ENCODE data around the gene PGAP1.

The PGAP1 gene

DNA sequence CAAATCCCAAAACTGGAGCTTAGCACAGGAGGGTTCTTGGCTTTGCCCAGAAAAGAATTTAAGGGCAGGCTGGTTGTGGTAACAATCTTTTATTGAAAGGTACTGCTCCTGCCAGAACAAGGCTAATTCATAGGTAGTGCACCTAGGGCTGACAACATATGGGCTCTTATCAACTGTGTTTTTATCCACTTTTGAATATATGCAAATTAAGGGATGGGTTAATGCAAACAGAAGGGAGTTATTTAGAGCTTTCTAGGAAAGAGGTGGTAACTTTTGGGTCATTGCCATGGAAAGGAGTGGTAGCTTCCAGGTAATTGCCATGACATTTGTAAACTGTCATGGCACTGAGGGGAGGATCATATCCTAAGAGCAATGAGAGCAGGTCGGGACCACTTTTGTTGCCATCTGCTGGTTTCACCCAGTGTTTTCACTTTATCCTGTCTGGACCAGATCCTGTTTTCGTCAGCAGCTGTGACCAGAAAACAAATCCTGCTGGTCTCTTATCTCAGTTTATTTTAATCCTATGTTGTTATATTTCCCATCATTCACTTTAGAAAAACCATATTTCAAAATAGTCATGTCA, 118.3 kb downstream of the PGAP1 start:
- no peak for DNase-seq (ENCODE audit: low read depth in 1 of 2, low spot score in 1 of 2)

DNA sequence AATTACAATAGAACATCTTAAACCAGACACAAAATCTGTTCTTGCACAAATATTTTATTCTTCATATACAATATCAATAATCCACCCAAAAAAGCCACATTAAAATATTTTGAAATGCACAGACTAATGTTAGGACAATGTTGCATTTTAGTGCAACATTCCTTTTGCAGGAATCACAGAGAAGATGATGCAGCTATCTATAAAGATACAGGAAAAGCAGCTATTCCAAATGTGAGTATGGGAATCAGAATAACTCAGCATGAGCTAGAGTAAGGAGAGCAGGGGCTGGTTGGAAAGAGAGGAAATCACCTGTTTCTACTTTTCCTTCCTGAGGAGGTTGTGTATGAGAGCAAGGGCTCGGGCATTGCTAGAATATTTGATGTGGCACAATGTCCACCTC, 122.1 kb downstream of the PGAP1 start:
- DNase-seq (ENCODE audit: low read depth in 1 of 2, low spot score in 1 of 2), result no peak

DNA sequence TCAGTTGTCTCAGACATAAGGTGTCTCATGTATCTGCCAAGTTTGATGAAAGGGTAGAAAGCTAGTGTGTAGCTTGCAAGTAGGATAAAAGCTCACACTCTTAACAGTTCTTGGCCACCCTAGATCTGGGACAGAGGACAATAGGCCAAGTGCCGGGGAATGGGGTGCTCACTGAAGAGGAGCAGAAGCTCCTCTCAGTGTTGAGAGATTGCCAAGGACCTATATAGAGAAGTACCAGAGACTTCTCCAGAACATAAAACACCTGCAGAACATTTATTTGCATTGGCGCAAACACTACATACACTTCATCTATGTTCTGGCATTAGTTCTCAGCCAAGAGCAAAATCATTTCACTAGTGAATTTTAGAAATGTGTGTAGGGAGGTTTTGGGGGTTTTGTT, 124.1 kb downstream of the PGAP1 start:
- no peak for DNase-seq (ENCODE audit: low read depth in 1 of 2, low spot score in 1 of 2)

DNA sequence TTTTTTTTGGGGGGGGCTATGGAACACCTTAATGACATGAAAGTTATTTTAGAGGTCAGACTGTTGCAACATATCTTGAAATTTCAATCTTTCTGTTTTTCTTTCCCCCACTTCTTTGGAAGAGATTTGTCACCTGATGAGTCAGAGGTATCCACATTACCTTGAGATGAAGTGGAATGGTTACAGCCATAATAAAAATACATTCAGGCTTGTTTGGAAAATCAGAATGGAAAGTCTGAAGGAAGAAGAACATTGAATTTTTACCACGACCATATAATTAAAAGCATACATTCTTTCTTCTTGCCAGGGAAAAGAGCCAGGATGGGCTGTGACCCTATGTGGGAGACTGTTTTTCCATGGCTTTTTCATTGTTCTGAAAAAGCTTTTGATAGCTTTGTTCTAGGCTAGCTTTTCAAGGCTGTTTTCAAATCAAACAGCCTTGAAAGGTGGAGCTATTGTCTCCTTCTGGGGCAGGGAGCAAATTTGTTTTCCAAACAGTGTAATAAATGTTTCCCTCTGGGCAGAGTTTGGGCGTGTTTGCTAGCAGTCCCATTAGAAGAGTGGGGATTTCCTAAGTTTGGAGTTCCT, 124.7 kb downstream of the PGAP1 start:
- no peak for DNase-seq (ENCODE audit: low read depth in 1 of 2, low spot score in 1 of 2)

DNA sequence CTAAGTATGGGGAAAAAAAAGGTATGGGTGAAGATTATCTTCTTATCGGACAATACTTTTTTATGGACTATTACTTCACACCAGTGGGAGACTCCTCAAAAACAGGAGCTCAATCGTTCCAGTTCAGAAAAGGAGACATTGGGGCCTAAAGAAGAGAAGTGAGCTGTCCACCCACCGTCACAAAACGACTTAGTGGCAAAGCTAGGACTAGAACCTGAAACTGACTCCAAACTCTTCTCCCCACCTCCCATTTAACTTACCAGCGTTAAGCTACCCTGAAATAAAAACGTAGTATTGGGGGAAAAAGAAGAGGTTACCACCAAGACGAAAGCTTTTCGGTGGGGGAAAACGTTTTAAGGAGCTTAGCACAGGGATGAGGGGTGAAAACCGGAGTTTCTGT, 127.5 kb downstream of the PGAP1 start:
- DNase-seq (ENCODE audit: low read depth in 1 of 2, low spot score in 1 of 2), result no peak

DNA sequence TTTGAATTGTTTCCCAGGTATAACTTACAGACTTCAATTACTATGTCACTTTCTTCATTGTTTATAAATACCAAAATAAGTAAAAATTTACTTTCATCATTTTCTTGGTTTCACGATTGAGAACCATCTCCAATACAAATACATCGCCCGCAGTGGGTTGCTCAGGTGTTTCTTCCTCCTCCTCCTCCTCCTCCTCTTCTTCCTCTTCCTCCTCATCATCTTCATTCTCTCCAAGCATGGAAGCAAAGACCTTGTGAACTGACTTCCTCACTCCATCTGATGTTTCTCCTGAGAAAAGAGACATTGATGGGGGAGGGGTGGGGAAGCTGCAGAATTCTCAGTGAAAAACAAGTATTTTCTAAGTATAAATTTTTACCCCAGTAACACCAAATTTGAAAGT, 133.6 kb downstream of the PGAP1 start:
- no peak for DNase-seq (ENCODE audit: low read depth in 1 of 2, low spot score in 1 of 2)

DNA sequence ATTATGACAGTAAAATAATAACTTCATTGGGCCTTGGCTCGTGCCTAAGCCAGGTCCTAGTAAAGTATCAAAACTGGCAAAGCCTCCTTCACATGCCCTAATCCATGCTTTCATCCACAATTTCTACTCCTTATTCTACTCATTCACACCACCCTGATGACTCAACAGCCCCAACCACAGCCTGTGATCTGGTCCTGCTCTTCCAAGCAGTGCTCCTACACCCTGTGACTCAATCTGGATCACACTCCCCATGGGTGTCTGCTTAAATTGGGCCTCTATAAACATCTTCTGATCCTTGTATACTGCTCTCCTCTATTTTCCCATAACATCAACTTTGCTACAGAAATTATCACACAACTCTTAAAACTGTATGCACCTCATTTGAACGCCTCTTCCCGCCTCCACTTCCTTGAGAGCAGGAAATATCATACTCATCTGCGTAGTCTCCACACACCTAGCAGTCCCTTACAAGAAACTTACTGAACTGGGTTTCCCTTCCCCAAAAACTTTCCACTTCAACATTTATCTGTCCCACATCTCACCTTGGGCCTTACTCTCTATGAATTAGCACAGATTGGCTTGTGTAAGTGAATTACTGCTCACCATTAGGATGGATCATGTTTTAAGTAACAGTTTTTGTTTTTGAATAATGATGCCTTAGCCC, 142.9 kb downstream of the PGAP1 start:
- DNase-seq (ENCODE audit: low read depth in 1 of 2, low spot score in 1 of 2), result no peak
